K562 (cell line): Measurements from ENCODE around the gene MLC1. TPM values are rescaled to one million over a fixed set of nuclear protein-coding genes. Genes with fewer than 3 reads are reported as not detected.

Experiments used
- GMEB1 ChIP-seq: fragments of 250-450 bp; sonication (Bioruptor Pico); IDR thresholded peaks from 2 replicates; pipeline ENCODE4 v1.4.0; 2020; ENCODE audit warnings: mild to moderate bottlenecking
- GTF2F1 ChIP-seq: IDR thresholded peaks from 2 replicates; pipeline ENCODE4 v1.6.1; 2011; ENCODE audit warnings: low read depth, low read length, improper control_type of control experiment
- NONO ChIP-seq, 2 experiments: fragments of 200-400 bp in 1 of 2; fragments of 450-650 bp in 1 of 2; formaldehyde crosslinking in 1 of 2; IDR thresholded peaks; 2 replicates each; pipeline ENCODE4 v1.6.1; 2017; ENCODE audit warnings: low read depth in 2 of 2, mild to moderate bottlenecking in 2 of 2, moderate library complexity in 2 of 2, low read length in 1 of 2
- RBM34 ChIP-seq: fragments of 200-400 bp; formaldehyde crosslinking; IDR thresholded peaks from 2 replicates; pipeline ENCODE4 v1.6.1; 2018; ENCODE audit warnings: low read length, borderline replicate concordance; ENCODE audit not compliant: insufficient read depth
- ZNF232 ChIP-seq: sonication (generic); formaldehyde crosslinking; IDR thresholded peaks from 2 replicates; pipeline ENCODE4 v1.8.0; 2022; ENCODE audit warnings: mild to moderate bottlenecking, missing genetic modification reagents
- polyA plus RNA-seq, 8 experiments: library from polyadenylated mRNA; depleted of rRNA in 4 of 8; stranded (reverse) in 5 of 8; unstranded in 3 of 8; fragments of >200 nt; fragmentation: Nextera tagmentation in 2 of 8; fragmentation: Illumina TruSeq in 1 of 8; extraction: Ambion mirVana in 2 of 8; extraction: Trizol in 1 of 8; gene quantifications; 2 replicates each; pipeline versions ENCODE4 v1.2.1 to v1.2.3, GENCODE V29; 2011 to 2014; ENCODE audit warnings: inconsistent platforms in 1 of 8, missing spikeins in 1 of 8
- total RNA-seq, 7 experiments: library from RNA; depleted of rRNA in 6 of 7; stranded (reverse); fragments of >200 nt in 6 of 7; fragmentation: Illumina TruSeq in 2 of 7; extraction: Trizol in 2 of 7; gene quantifications; 2 replicates each; pipeline versions ENCODE4 v1.2.1 to v1.2.3, GENCODE V29; 2011 to 2021; ENCODE audit warnings: low replicate concordance in 1 of 7
- TF ChIP-seq, protein P1 (sequence below): sonication (generic); formaldehyde crosslinking; IDR thresholded peaks from 2 replicates; pipeline ENCODE4 v1.8.1; 2023; ENCODE audit warnings: mild to moderate bottlenecking, missing genetic modification reagents
- TF ChIP-seq, protein P2 (sequence below): sonication (generic); formaldehyde crosslinking; IDR thresholded peaks from 2 replicates; pipeline ENCODE4 v1.4.0; 2020; ENCODE audit warnings: mild to moderate bottlenecking, missing genetic modification reagents

MLC1 gene
- total and polyA plus RNA-seq, 9 of the 15 experiments (the other 6 are each of a cell fraction or from before 2014, with no cell fraction given) = 0.06 to 0.98 (median 0.39) TPM

GRCh38 chr22:50072167-50072555, 13.1 kb downstream of the MLC1 start (continued):
- TF ChIP-seq, protein P1, sequence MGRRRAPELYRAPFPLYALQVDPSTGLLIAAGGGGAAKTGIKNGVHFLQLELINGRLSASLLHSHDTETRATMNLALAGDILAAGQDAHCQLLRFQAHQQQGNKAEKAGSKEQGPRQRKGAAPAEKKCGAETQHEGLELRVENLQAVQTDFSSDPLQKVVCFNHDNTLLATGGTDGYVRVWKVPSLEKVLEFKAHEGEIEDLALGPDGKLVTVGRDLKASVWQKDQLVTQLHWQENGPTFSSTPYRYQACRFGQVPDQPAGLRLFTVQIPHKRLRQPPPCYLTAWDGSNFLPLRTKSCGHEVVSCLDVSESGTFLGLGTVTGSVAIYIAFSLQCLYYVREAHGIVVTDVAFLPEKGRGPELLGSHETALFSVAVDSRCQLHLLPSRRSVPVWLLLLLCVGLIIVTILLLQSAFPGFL (CRISPR knock-in tag) = no peak
- TF ChIP-seq ZNF232 (CRISPR knock-in tag) (no peak), GMEB1 (no peak), NONO (IDR thresholded peaks at IDR 0.05; ENCODE audit: low read depth in 2 of 2, low read length in 1 of 2) (no peak), GTF2F1 (no peak), RBM34 (no peak)
- TF ChIP-seq, protein P2, sequence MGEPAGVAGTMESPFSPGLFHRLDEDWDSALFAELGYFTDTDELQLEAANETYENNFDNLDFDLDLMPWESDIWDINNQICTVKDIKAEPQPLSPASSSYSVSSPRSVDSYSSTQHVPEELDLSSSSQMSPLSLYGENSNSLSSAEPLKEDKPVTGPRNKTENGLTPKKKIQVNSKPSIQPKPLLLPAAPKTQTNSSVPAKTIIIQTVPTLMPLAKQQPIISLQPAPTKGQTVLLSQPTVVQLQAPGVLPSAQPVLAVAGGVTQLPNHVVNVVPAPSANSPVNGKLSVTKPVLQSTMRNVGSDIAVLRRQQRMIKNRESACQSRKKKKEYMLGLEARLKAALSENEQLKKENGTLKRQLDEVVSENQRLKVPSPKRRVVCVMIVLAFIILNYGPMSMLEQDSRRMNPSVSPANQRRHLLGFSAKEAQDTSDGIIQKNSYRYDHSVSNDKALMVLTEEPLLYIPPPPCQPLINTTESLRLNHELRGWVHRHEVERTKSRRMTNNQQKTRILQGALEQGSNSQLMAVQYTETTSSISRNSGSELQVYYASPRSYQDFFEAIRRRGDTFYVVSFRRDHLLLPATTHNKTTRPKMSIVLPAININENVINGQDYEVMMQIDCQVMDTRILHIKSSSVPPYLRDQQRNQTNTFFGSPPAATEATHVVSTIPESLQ = no peak
